Retina (tissue), 1 donor: ENCODE data around the gene OR1Q1.
"Not testable (repeated sequence)": the region's sequence is repeated elsewhere in the genome, so short reads cannot be mapped to it uniquely, and the experiment has no call there.

Source experiments
- DNase-seq: peaks from one replicate; pipeline ENCODE4 v3.0.0-alpha.2; 2016

The OR1Q1 gene

GRCh38 chr9:122614362-122614761 is at the start of gene OR1Q1:
TSS of gene OR1Q1 (plus strand) at chr9:122614738. CDS start at chr9:122614738, 0 bp downstream.
- DNase-seq = no peak

GRCh38 chr9:122567901-122568300 is 46.6 kb upstream of the OR1Q1 start:
- no peak for DNase-seq

- no peak for DNase-seq
Observed at GRCh38 chr9:122572456-122572855, 42.1 kb upstream of the OR1Q1 start.

- no peak for DNase-seq
Observed at GRCh38 chr9:122579874-122580273, 34.7 kb upstream of the OR1Q1 start.

GRCh38 chr9:122580360-122580759 is 34.2 kb upstream of the OR1Q1 start:
- no peak for DNase-seq

GRCh38 chr9:122583284-122583683 is 31.3 kb upstream of the OR1Q1 start, which contains the start of gene OR1L8:
TSS of gene OR1L8 (minus strand) at chr9:122583384. CDS start at chr9:122568477, 14,907 bp downstream.
- not testable (repeated sequence) for DNase-seq

- DNase-seq = no peak
Observed at GRCh38 chr9:122605691-122606090, 8.8 kb upstream of the OR1Q1 start.

GRCh38 chr9:122606587-122606986 is 8.0 kb upstream of the OR1Q1 start:
- DNase-seq = no peak

- peak; percentile 11 for DNase-seq
Observed at GRCh38 chr9:122609804-122610203, 4.7 kb upstream of the OR1Q1 start.

GRCh38 chr9:122619996-122620395 is 5.5 kb downstream of the OR1Q1 start:
- no peak for DNase-seq

- DNase-seq = no peak
Observed at GRCh38 chr9:122642226-122642625, 27.7 kb downstream of the OR1Q1 start.

- DNase-seq = no peak
Observed at GRCh38 chr9:122656378-122656777, 41.8 kb downstream of the OR1Q1 start.

- no peak for DNase-seq
Observed at GRCh38 chr9:122657527-122657926, 43.0 kb downstream of the OR1Q1 start, which contains the start of gene OR1B1. TSS of gene OR1B1 (minus strand) at chr9:122657627.

- DNase-seq = no peak
Observed at GRCh38 chr9:122661416-122661815, 46.9 kb downstream of the OR1Q1 start, which contains the start of gene OR1L1. TSS of gene OR1L1 (plus strand) at chr9:122661716. CDS start at chr9:122661716, 0 bp downstream.
